ENCODE results near the gene SCGB2B2.
"Not testable (repeated sequence)": the region's sequence is repeated elsewhere in the genome, so short reads cannot be mapped to it uniquely, and the experiment has no call there.

Gene SCGB2B2

GRCh38 chr19:34676697-34677385 lies at the start of gene SCGB2B2:
TSS of gene SCGB2B2 (minus strand) at chr19:34677159. CDS start at chr19:34594563, 82,596 bp downstream.
- in situ Hi-C loops (cut with MboI; ENCODE audit: low sequenced_read_pairs): no loop called here

GRCh38 chr19:34725400-34725799 lies 48.4 kb upstream of the SCGB2B2 start:
- in situ Hi-C loops (cut with MboI; ENCODE audit: low sequenced_read_pairs): no loop called here

DNA sequence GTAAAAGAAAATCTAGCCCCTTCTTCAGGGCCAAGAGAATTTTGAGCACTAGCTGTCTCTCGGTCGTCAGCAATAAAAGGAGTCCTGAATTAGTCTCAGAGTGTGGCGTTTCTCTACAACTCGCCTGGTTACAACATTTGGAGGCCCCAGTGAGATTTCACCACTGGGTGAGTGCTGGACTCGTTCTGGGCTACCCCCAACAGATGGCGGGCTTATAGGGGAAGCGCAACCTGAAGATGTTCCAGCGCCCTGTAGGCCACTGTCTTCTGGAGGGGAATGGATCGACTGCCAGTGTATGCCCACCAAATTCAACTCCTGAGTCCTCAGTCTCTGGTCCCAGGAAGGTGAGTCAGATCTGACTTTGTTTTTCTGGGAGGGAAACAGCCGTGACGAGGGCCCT lies 45.4 kb upstream of the SCGB2B2 start:
- in situ Hi-C loops (cut with MboI; ENCODE audit: low sequenced_read_pairs): loop anchor here (25.0 kb wide), 1 partner anchor 935 kb away; the partner anchor contains the start of gene KCTD15

DNA sequence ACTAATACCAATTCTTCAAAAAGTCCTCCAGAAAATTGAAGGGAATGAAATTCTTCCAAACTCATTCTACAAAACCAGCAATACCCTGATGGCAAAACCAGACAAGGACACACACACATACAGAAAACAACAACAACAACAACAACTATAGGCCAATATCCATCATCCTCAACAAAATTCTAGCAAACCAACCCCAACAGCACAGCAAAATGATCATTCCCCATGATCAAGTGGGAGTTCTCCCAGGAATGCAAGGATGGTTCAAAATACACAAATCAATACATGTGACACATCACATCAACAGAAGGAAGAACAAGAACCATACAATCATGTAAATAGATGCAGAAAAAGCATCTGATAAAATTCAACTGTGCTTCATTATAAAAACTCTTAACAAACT lies 38.4 kb upstream of the SCGB2B2 start:
- in situ Hi-C loops (cut with MboI; ENCODE audit: low sequenced_read_pairs): loop anchor here (10.0 to 25.0 kb wide), 2 partner anchors 221 to 928 kb away; partner anchors contain the start of gene KCTD15

DNA sequence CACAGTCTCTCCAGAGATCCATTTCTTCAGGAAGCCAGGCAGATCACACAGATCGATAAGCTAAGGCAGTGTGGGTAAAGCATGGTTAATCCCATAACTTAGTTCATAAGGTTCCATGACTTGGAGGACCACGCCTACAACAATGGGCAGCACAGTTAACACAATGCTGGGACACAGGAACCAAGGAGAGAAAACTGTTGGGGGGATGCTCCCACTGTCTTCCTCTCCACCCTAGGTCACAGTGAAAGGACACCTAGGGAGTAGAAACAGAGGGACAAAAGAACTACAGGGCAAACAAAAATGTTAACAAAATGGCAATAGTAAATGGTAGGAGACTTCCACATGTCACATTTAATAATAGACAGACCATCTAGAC lies 36.3 kb upstream of the SCGB2B2 start:
- in situ Hi-C loops (cut with MboI; ENCODE audit: low sequenced_read_pairs): loop anchor here (10.0 to 25.0 kb wide), 2 partner anchors 218 to 926 kb away; partner anchors contain the start of gene KCTD15

DNA sequence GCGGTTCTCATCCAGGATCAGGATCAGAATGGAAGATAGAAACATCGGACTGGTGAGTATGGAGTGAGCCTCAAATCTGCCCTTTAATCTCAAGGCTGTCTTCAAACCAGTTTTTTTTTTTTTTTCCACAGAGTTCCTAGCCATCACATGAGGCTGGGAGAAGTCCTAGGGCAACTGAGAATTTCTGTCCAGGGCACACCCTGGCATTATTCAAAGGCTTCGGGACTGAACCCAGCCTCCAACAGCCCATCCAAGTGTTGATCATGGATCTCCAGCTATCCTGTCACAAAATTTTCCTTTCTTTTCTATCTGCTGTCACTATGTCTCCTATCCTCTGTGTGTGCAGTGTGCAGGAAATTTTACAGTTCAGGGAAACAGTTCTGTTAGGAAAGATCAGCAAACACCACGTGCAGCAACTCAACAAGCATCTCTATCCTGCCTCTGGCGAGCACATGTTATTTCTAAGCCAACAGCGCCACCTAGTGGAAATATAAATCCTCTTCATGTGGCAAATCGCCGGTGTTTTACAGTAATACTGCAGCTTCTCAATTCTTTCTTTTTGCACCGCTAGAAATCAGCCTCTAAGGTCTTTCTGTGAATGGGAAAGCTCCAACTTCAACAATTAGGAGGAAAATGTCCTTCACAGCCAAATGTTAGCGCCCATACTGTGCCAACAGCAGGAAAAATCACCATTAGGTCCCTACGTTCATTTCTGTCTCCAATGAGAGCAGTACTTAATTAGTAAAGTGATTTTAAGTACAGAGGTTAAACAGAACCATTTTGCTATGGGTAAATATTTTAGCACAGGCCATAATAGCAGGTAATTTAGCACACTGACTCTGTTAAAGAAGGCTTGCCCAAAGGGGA lies 35.7 kb upstream of the SCGB2B2 start:
- in situ Hi-C loops (cut with MboI; ENCODE audit: low sequenced_read_pairs): loop anchor here (10.0 to 25.0 kb wide), 2 partner anchors 218 to 925 kb away; partner anchors contain the start of gene KCTD15

DNA sequence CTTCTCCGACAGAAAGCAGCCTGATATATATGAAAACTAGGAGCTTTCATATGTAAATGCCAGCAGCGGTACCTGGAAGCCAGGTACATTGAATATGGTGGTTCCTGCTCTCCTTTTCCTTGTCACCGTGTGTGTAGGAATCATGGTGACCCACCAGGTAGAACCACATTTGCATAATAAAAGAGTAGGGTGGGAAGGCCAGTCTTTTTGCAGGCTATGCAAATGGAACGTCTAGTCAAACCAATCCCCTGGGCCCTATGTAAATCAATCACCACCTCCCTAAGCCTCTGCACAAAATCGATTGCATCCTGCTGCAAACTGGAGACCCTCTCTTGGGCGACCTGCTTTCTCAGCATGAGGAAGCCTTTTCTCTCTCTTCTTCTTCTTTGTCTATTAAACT lies 34.9 kb upstream of the SCGB2B2 start:
- in situ Hi-C loops (cut with MboI; ENCODE audit: low sequenced_read_pairs): loop anchor here (10.0 to 25.0 kb wide), 2 partner anchors 217 to 925 kb away; partner anchors contain the start of gene KCTD15

- in situ Hi-C loops (cut with MboI; ENCODE audit: low sequenced_read_pairs): loop anchor here (25.0 kb wide), 1 partner anchor 920 kb away; the partner anchor contains the start of gene KCTD15
Measured at GRCh38 chr19:34707661-34708060, 30.7 kb upstream of the SCGB2B2 start.

DNA sequence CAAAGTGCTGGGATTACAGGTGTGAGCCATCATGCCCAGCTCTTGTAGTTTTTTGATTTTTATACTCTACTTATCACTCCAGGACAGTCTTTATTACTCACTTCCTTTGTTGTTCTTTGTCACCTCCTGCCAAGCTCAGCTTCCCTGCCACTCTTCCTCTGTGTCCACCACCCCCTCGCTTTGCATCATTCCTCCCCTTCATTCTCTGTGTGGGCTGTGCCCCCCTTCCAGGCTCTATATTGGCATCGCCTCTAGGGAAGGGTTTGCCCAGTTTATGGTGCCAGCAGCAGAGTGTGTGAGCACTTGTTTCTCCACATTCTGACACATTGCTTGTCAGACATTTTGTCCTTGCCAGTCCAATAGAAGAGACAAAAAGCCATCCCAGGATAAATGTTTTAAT lies 15.6 kb upstream of the SCGB2B2 start:
- in situ Hi-C loops (cut with MboI; ENCODE audit: low sequenced_read_pairs): no loop called here

DNA sequence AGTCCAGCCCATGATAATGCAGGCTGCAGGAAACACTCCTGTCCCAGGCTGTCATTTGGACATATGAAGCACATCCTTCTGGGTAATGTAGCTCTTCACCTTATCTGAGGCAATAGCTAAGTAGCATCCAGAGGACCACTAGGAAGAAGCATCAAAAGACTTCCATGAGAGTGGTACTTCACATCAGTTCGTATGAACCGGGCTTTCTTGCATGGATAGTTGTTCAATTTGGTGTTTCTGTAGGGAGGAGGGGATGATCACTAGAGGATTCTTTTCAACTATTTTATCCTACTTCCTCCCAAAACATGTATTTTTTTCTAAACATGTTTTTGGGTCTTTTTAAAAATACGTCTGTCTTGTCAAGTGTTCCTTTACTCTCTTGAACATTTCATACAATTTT lies 13.4 kb upstream of the SCGB2B2 start:
- in situ Hi-C loops (cut with MboI; ENCODE audit: low sequenced_read_pairs): no loop called here

DNA sequence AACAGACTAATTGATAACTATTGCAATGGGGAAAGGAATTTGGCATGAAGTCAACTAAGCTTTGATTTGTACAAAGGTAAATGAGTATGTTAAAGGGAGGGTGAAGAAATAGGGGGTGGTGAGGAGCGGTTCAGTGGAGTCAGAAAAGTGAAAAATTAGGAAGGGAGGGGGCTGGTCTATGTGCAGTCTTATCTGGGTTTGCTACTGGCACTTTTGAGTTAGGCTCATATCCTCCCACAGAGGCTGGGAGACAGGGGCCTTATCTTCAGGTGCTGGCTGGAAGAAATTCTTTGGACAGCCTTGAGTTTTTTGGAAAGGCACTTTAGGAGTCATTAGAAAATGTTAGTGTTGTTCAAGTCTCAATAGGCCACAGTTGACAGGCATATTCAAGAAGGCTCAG lies 11.6 kb upstream of the SCGB2B2 start:
- in situ Hi-C loops (cut with MboI; ENCODE audit: low sequenced_read_pairs): no loop called here

- in situ Hi-C loops (cut with MboI; ENCODE audit: low sequenced_read_pairs): no loop called here
Measured at GRCh38 chr19:34687348-34687747, 10.4 kb upstream of the SCGB2B2 start.

- in situ Hi-C loops (cut with MboI; ENCODE audit: low sequenced_read_pairs): no loop called here
Measured at GRCh38 chr19:34686455-34686854, 9.5 kb upstream of the SCGB2B2 start.

DNA sequence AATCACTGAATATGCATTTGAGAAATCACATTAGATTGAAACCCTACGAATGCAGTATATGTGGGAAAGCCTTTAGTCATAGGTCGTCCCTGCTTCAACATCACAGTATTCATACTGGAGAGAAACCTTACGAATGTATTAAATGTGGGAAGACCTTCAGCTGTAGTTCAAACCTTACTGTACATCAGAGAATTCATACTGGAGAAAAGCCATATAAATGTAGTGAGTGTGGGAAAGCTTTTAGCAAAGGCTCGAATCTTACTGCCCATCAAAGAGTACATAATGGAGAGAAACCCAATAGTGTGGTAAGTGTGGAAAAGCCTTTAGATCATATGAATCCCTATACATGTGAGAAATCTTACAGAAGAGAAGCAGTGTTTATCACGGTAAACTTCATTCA lies 8.3 kb upstream of the SCGB2B2 start:
- in situ Hi-C loops (cut with MboI; ENCODE audit: low sequenced_read_pairs): not testable (repeated sequence)

DNA sequence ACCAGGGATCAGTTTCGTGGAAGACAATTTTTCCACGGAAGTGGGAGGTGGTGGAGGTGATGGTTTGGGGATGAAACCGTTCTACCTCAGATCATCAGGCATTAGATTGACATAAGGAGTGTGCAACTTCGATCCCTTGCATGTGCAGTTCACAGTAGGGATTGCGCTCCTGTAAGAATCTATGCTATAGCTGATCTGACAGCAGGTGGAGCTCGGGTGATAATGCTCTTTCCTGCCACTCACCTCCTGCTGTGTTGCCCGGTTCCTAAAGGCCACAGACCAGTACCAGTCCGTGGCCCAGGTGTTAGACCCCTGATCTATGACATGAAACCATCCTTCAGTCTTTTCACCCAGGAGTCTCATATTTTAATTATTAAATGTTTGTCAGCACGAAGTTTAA lies 4.5 kb upstream of the SCGB2B2 start:
- in situ Hi-C loops (cut with MboI; ENCODE audit: low sequenced_read_pairs): no loop called here

- in situ Hi-C loops (cut with MboI; ENCODE audit: low sequenced_read_pairs): no loop called here
Measured at GRCh38 chr19:34678421-34678820, 1.5 kb upstream of the SCGB2B2 start.

- in situ Hi-C loops (cut with MboI; ENCODE audit: low sequenced_read_pairs): no loop called here
Measured at GRCh38 chr19:34678085-34678412, 1.1 kb upstream of the SCGB2B2 start.

- in situ Hi-C loops (cut with MboI; ENCODE audit: low sequenced_read_pairs): no loop called here
Measured at GRCh38 chr19:34677386-34678084, 576 bp upstream of the SCGB2B2 start, which contains the start of gene ZNF302. TSS of gene ZNF302 (plus strand) at chr19:34677678. CDS start at chr19:34678805, 1,127 bp downstream.

- in situ Hi-C loops (cut with MboI; ENCODE audit: low sequenced_read_pairs): no loop called here
Measured at GRCh38 chr19:34675919-34676318, 1.0 kb downstream of the SCGB2B2 start.

DNA sequence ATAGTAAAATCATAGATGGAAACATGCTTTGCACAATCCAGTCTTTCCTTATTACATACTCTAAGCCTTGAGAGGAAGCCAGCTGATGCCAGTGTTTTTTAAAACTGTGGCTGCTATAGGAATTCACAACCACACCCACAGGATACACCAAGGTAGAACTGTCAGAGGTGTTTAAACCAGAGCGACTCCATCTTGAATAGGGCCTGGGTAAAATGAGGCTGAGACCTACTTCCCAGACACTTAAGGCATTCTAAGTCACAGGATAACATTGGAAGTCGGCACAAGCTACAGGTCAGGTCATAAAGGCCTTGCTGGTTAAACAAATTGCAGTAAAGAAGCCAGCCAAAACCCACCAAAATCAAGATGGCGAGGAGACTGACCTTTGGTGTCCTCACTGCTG lies 1.7 kb downstream of the SCGB2B2 start:
- in situ Hi-C loops (cut with MboI; ENCODE audit: low sequenced_read_pairs): no loop called here

DNA sequence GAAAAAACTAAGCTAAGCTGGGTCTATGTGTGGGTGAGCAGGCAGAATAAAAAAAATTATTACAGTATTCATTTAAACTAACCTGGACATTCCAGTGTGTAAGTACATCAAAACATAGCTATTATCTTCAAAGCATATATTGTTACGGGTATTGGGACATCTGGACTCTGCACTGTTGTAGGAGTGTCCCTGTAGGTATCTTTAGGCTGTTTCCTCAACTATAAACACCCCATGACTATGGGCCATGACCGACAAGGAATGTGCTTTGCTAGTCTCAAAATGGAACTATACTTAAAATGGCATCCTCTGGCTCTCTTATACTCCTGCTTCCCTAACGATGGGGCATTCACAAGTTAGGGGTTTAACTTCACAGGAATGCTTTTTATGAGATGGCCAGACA lies 3.4 kb downstream of the SCGB2B2 start:
- in situ Hi-C loops (cut with MboI; ENCODE audit: low sequenced_read_pairs): no loop called here
